ENCODE results near the gene SIPA1L3.

Gene SIPA1L3

DNA sequence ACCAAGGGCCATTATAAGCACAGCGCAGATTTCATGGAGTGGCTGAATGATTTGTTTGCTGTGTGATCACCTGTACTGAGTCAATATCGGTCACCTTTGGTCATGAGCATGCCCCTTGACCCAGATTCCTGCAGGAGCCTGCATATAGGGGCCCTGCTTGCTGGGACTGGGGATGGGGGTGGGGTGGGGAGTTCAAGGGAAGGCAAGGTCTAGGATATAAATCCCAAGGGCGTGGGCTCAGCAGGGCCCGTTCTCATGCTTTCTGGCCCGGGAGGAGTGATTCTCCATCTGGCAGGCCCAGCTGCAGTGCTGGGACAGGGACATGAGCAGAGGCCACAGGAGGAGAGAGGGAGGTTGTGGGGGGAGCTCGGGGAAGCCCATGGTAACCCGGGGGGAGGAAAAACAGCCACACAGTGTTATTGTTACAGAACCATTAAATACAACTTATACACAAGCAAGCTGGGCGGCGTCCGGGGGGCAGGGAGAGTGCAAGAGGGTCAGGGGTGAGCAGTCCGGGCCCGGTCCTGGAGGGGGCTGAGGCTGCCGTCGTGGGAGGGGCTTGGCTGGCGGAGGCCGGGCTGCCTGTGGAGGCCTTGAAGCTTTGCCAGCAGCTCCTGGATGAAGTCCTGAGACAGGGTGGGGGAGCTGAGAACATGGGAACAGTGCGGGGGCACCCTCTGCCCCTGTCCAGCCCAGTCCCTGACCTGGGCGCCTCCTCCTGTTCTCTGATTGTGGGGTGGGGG lies 344.0 kb downstream of the SIPA1L3 start:
- DNase-seq: no peak

DNA sequence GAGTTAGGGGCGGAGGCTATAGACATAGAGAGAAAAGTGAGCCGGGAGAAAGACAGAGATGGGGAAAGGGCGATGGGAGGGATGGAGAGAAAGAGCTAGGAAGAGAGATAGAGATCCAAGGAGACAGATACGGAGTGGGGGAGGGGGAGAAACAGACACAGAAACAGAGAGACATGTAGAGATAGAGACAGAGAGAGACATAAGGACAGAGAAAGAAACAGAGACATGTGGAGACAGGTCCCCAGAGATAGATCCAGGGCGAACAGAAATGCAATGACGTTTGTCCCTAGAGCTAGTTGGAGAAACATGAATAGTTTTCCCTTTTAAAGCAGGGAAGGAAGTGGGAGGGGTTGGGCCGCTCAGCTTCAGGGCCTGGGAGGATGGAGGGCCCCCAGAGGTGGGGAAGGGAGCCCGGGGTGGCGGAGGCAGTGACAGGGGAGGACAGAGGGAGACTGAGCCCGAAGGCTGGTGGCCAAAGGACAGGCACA lies 344.6 kb downstream of the SIPA1L3 start:
- no peak for DNase-seq

DNA sequence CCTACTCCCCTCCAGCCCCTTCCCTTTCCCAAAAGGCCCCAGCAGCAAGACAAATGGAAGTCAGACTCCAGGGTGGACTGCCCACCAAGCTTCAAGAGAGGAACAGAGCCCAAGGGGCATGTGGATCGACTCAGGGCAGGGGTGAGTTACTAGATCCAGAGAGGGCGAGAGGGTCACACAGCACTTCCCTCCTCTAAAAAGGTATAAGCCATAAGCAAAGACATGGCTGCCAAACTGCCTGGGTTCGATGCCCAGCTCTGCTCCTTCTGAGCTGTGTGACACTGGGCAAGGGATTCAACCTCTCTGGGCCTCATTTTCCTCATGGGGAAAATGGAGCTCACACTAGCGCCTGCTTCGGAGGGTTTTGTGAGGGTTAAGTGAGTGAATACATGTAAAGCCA lies 345.4 kb downstream of the SIPA1L3 start:
- DNase-seq: no peak

DNA sequence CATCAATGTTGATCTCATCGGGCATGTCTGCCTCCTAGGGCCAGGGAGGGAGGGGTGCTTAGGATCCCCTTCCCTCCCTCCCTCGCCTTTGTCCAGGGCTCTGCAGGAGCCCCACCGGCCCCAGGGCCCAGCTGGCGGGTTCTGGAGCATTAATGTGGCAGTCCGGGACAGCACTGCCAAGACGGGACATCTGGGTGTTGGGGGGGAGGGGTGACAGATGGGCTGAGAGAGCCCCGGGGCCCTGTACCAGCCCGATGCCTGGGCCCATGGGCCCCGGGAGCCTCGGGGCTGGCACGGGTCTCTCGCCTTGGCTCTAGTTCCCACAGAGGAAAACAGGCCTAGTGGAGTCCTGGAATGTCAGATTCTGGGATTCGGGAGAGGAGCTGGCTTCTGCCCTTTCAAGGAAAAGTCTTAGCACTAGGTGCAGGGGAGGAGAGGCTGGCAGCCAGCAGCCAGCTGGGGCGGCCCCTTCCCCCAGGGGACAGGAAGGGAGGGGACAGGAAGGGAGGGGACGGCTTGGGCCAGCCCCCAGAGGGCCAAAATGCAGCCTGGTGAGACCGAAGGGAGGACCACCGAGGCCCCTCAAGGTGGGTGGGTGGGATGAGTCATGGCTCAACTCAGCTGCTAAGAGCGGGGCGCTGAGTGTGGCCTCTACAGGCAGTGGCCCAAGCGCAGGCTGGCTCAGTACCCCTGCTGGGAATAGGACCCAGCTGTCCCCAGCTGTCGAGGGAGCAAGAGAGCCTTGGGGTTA lies 346.1 kb downstream of the SIPA1L3 start:
- DNase-seq: no peak

DNA sequence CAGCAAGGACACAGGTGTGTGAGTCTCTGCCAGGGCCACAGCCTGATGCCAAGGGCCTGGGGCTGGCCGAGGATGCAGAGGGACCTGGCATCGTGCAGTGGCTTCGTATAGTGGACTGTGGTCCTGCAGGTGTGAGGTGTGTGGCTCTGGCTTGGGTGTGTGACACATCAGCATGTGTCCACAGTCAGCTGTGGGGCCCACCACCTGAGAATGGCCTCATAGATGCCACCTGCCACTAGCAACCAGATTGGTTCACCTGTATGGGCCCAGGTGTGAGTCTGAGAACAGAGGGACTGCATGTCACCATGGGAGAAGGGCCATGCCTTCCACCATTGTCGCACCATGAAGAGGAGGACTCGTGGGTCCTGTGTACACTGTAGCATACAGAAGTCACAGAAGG lies 346.8 kb downstream of the SIPA1L3 start:
- no peak for DNase-seq

DNA sequence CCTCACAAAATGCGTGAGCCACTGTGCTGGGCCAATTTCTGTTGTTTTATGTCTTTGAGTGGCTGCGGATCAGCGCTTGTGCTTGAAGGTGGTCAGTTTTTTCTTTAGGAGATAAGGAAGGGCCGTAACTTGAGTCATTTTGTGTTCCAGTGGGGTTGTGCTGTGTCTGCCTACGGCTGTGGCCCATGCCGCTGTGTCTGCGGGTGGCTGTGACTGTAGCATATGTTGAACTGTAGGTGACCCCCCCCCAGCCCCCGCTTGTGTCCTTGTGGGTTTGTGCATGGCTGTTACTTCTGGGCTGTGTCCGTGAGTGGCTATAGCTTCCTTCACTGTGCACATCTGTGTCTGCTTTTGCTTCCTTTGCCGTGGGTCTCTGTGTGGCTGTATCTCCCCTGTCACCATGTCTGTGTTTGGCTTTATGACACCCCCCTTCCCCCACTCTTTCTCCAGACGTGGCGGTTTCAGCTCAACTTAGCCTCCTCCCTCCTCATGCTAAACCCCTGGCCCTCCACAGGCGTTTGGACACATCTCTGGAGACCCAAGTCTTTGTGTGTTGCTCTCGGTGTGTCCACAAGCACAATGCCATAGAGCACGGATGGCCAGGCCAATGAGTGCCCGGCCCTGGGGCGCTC lies 348.5 kb downstream of the SIPA1L3 start:
- no peak for DNase-seq

All from suppressor macrophage treated with lipopolysaccharide for 4 hours (primary cell).